NT2/D1 (cell line): ENCODE measurements around the gene COG2.

Source experiments
- DNase-seq: peaks from one replicate; pipeline ENCODE4 v3.0.0-alpha.2; 2011; ENCODE audit warnings: low read depth, low spot score
- H3K27me3 ChIP-seq: 2 replicates; pipeline ENCODE4 v1.6.0; 2011; ENCODE audit warnings: mild to moderate bottlenecking; ENCODE audit not compliant: insufficient read length, insufficient read depth
- H3K36me3 ChIP-seq: 2 replicates; pipeline ENCODE4 v1.6.1; 2011; ENCODE audit warnings: mild to moderate bottlenecking, low read length, mixed read lengths; ENCODE audit not compliant: insufficient read depth, insufficient read length
- H3K4me1 ChIP-seq: 2 replicates; pipeline ENCODE4 v1.5.1; 2011; ENCODE audit not compliant: insufficient read depth, insufficient read length
- H3K4me3 ChIP-seq: 2 replicates; pipeline ENCODE4 v1.5.1; 2011; ENCODE audit warnings: low read depth; ENCODE audit not compliant: insufficient read length
- H3K9ac ChIP-seq: 2 replicates; pipeline ENCODE4 v1.6.0; 2011; ENCODE audit warnings: low read depth; ENCODE audit not compliant: insufficient read length
- H3K9me3 ChIP-seq: 2 replicates; pipeline ENCODE4 v1.5.1; 2011; ENCODE audit warnings: mild to moderate bottlenecking, low read length; ENCODE audit not compliant: insufficient read depth
- SUZ12 ChIP-seq: IDR thresholded peaks from 2 replicates; pipeline ENCODE4 v1.6.1; 2011; ENCODE audit not compliant: insufficient read length, insufficient read depth; ENCODE audit errors: extremely low read depth
- YY1 ChIP-seq: IDR thresholded peaks from 2 replicates; pipeline ENCODE4 v1.6.1; 2011; ENCODE audit not compliant: insufficient read length, insufficient read depth
- ZNF274 ChIP-seq: IDR thresholded peaks from 2 replicates; pipeline ENCODE4 v1.6.1; 2011; ENCODE audit warnings: mild to moderate bottlenecking, low read depth, low read length

Gene COG2

GRCh38 chr1:230620649-230621323 is 21.5 kb upstream of the COG2 start:
- TF ChIP-seq SUZ12, result no peak
- TF ChIP-seq ZNF274, result no peak
- no peak for TF ChIP-seq YY1

GRCh38 chr1:230621324-230622030 is 20.8 kb upstream of the COG2 start:
- Histone ChIP-seq H3K36me3 (no peaks in the 10 kb centered on the region), H3K4me1 (no peaks in the 10 kb centered on the region), H3K9ac (no peak overlapping the region), H3K9me3 (no peaks in the 10 kb centered on the region), H3K4me3 (no peak overlapping the region), H3K27me3 (no peaks in the 10 kb centered on the region)
- DNase-seq, result no peak
- TF ChIP-seq SUZ12 (no peak), ZNF274 (no peak), YY1 (no peak)

More at GRCh38 chr1:230620649-230621323, 21.5 kb upstream of the COG2 start:
- Histone ChIP-seq H3K4me1 (no peaks in the 10 kb centered on the region), H3K9me3 (no peaks in the 10 kb centered on the region), H3K9ac (no peak overlapping the region), H3K4me3 (no peak overlapping the region), H3K27me3 (no peaks in the 10 kb centered on the region), H3K36me3 (no peaks in the 10 kb centered on the region)
- DNase-seq, result no peak

- H3K9me3 ChIP-seq, result no peaks in the 10 kb centered on the region
- no peak overlapping the region for H3K4me3 ChIP-seq
- H3K27me3 ChIP-seq, result no peaks in the 10 kb centered on the region
- DNase-seq, result no peak
- TF ChIP-seq ZNF274, result no peak
- no peak for TF ChIP-seq YY1
- no peak for TF ChIP-seq SUZ12
- H3K9ac ChIP-seq, result no peak overlapping the region
- H3K4me1 ChIP-seq, result no peaks in the 10 kb centered on the region
- no peaks in the 10 kb centered on the region for H3K36me3 ChIP-seq
Observed at GRCh38 chr1:230622151-230622550, 20.1 kb upstream of the COG2 start.

GRCh38 chr1:230624097-230624713 is 18.1 kb upstream of the COG2 start:
- no peak overlapping the region for H3K4me3 ChIP-seq
- H3K36me3 ChIP-seq, result no peaks in the 10 kb centered on the region
- H3K9ac ChIP-seq, result no peak overlapping the region
- H3K27me3 ChIP-seq, result no peaks in the 10 kb centered on the region
- DNase-seq, result no peak
- TF ChIP-seq YY1 (no peak), SUZ12 (no peak), ZNF274 (no peak)
- H3K4me1 ChIP-seq, result no peaks in the 10 kb centered on the region
- no peaks in the 10 kb centered on the region for H3K9me3 ChIP-seq

- Histone ChIP-seq H3K4me1 (no peaks in the 10 kb centered on the region), H3K9ac (no peak overlapping the region), H3K27me3 (no peaks in the 10 kb centered on the region), H3K36me3 (no peaks in the 10 kb centered on the region), H3K4me3 (no peak overlapping the region), H3K9me3 (no peaks in the 10 kb centered on the region)
- no peak for TF ChIP-seq YY1
- no peak for TF ChIP-seq ZNF274
- no peak for TF ChIP-seq SUZ12
- no peak for DNase-seq
Observed at GRCh38 chr1:230626232-230626631, 16.0 kb upstream of the COG2 start.

GRCh38 chr1:230627767-230628166 is 14.5 kb upstream of the COG2 start:
- Histone ChIP-seq H3K4me1 (no peaks in the 10 kb centered on the region), H3K27me3 (no peaks in the 10 kb centered on the region), H3K36me3 (no peaks in the 10 kb centered on the region), H3K9me3 (no peaks in the 10 kb centered on the region), H3K9ac (no peak overlapping the region), H3K4me3 (no peak overlapping the region)
- TF ChIP-seq YY1 (no peak), ZNF274 (no peak), SUZ12 (no peak)
- DNase-seq, result no peak

GRCh38 chr1:230629511-230629910 is 12.8 kb upstream of the COG2 start:
- no peak overlapping the region for H3K4me3 ChIP-seq
- TF ChIP-seq YY1 (no peak), SUZ12 (no peak), ZNF274 (no peak)

More at GRCh38 chr1:230629511-230629910, 12.8 kb upstream of the COG2 start:
- no peaks in the 10 kb centered on the region for H3K27me3 ChIP-seq
- no peak overlapping the region for H3K9ac ChIP-seq
- no peaks in the 10 kb centered on the region for H3K36me3 ChIP-seq
- H3K4me1 ChIP-seq, result no peaks in the 10 kb centered on the region
- DNase-seq, result no peak
- H3K9me3 ChIP-seq, result no peaks in the 10 kb centered on the region
